GM12892 (cell line): ENCODE results near the gene MYOM3.

ENCODE experiments used
- POLR2A ChIP-seq: IDR thresholded peaks from 2 replicates; pipeline ENCODE4 v1.6.1; 2011; ENCODE audit warnings: low read depth, low read length, control low read depth
- POLR2AphosphoS5 ChIP-seq: IDR thresholded peaks from 2 replicates; pipeline ENCODE4 v1.6.1; 2011; ENCODE audit warnings: low read depth, low read length, control low read depth
- TAF1 ChIP-seq: IDR thresholded peaks from 2 replicates; pipeline ENCODE4 v1.6.1; 2011; ENCODE audit warnings: low read depth, mild to moderate bottlenecking, control low read depth, low read length, borderline replicate concordance

DNA sequence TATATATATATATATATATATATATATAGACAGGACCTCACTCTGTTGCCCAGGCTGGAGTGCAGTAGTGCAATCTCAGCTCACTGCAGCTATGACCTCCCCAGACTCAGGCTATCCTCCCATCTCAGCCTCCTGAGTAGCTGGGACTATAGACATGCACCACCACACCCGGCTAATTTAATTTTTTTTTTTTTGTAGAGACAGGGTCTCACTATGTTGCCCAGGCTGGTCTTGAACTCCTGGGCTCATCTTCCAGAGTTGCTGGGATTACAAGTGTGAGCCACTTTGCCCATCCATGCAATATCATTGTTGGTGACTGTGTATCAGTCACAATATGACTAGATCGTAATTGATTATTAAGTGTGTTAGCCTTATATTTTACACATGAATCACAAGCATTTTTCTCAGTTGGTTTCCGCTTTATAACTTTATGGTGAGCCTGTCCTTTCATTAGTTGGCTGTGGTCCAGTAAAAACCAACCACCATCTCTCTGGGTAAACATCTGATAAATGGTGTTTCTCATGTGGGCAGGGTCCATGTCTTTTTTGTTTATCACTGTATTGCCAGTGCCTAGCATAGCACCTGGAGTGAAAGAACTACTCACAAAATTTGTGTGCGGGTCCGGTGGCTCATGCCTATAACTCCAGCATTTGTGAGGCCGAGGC lies 63.6 kb downstream of the MYOM3 start:
- TF ChIP-seq TAF1, result no peak
- no peak for TF ChIP-seq POLR2A
- TF ChIP-seq POLR2AphosphoS5, result no peak
